Measurements from ENCODE around the gene ACAT2. TPM values are rescaled to one million over a fixed set of nuclear protein-coding genes. Genes with fewer than 3 reads are reported as not detected.
"Not testable (repeated sequence)": the region's sequence is repeated elsewhere in the genome, so short reads cannot be mapped to it uniquely, and the experiment has no call there.

The ACAT2 gene
- polyA plus RNA-seq, 3 donors: 3.6 to 24.4 (median 19.5) TPM

DNA sequence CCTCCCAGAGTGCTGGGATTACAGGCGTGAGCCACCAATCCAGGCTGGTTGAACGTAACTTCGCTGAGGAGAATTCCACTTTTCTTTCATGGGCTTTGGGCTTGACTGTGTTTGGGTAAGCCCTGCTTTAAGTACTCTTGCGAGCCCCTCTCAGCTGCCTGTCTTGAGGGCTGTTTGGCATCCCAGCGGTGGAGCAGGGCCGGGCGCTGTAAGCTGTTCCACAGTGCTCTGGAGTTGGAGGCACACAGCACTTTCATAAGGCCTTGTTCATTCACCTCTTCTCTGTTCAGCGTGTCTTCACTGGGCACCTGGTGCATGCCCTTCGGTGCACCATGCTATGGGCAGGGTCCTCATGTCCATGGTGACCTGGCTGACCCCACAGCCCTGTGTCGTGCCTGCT is 59.9 kb downstream of the ACAT2 start:
- TF ChIP-seq, protein P1, sequence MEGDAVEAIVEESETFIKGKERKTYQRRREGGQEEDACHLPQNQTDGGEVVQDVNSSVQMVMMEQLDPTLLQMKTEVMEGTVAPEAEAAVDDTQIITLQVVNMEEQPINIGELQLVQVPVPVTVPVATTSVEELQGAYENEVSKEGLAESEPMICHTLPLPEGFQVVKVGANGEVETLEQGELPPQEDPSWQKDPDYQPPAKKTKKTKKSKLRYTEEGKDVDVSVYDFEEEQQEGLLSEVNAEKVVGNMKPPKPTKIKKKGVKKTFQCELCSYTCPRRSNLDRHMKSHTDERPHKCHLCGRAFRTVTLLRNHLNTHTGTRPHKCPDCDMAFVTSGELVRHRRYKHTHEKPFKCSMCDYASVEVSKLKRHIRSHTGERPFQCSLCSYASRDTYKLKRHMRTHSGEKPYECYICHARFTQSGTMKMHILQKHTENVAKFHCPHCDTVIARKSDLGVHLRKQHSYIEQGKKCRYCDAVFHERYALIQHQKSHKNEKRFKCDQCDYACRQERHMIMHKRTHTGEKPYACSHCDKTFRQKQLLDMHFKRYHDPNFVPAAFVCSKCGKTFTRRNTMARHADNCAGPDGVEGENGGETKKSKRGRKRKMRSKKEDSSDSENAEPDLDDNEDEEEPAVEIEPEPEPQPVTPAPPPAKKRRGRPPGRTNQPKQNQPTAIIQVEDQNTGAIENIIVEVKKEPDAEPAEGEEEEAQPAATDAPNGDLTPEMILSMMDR (IDR thresholded peaks at IDR 0.05): no peak
- no peak overlapping the region for H3K4me2 ChIP-seq (replicated peaks; ENCODE audit: extremely low read depth, low read length, poor library complexity, severe bottlenecking)
- H3K27me3 ChIP-seq (ENCODE audit: control insufficient read depth in 2 of 2, insufficient read depth in 2 of 2, low read length in 2 of 2): no peaks in the 10 kb centered on the region
- no peaks in the 10 kb centered on the region for H4K20me1 ChIP-seq (ENCODE audit: insufficient read depth, low read length)
- peak overlapping the region in 1 of 3 experiments; percentile 59 for H3K4me3 ChIP-seq (replicated peaks in 1 of 3; ENCODE audit: low read depth in 2 of 3, low read length in 3 of 3)
- intact Hi-C loops (cut with micrococcal nuclease): no loop called here
- H2AFZ ChIP-seq (ENCODE audit: insufficient read depth, low read depth, low read length, poor library complexity, severe bottlenecking): peak overlapping the region; percentile 72
- H3K27me3 Mint-ChIP-seq (ENCODE audit: low read depth in 3 of 3): peaks cover 6 to 11% (median 9%) of the 10 kb centered on the region in 3 donors
- 88% methylated on average over 10 of the region's 10 CpGs for WGBS (ENCODE audit: insufficient coverage)
- peaks cover 24% of the 10 kb centered on the region for H3K4me1 Mint-ChIP-seq
- H3K36me3 Mint-ChIP-seq: no peaks in the 10 kb centered on the region
- DNase-seq: no peak
- H3K4me1 ChIP-seq (ENCODE audit: control insufficient read depth in 1 of 2, insufficient read depth in 2 of 2, low read length in 2 of 2): peaks cover 23 to 24% of the 10 kb centered on the region in 2 donors
- no peak overlapping the region for H3K9ac ChIP-seq (ENCODE audit: insufficient read depth, low read length, poor library complexity, severe bottlenecking)
- H3K36me3 ChIP-seq (replicated peaks in 1 of 2; ENCODE audit: control insufficient read depth in 1 of 2, insufficient read depth in 2 of 2, low read length in 2 of 2): no peaks in the 10 kb centered on the region
- no peak overlapping the region for H3K27ac ChIP-seq (ENCODE audit: low read depth in 1 of 2, low read length in 2 of 2)
- peaks cover 0 to 5% (median 2%) of the 10 kb centered on the region in 7 donors for H3K9me3 Mint-ChIP-seq
- H3K4me3 Mint-ChIP-seq: no peak overlapping the region
- no peaks in the 10 kb centered on the region for H3K79me2 ChIP-seq (ENCODE audit: insufficient read depth, low read length)
- H3K9me3 ChIP-seq (replicated peaks in 1 of 2; ENCODE audit: control insufficient read depth in 1 of 2, insufficient read depth in 1 of 2, low read length in 2 of 2): no peaks in the 10 kb centered on the region
- no peak overlapping the region for H3K27ac Mint-ChIP-seq

DNA sequence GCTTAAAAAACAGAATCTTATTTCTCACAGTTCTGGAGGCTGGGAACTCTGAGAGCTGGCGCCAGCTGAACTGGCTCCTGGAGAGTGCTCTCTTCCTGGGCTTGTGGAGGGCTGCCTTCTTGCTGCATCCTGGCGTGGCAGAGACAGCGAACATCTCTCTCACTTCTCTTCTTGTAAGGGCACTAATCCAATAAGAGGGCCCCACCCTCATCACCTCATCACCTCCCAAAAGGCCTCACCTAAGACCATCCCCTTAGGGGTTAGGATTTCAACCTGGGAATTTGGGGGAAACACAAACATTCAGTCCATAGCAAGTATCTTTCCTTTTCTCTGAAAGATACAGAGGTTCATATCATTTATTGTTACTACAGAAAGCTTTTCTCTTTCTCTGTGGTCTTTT is 62.1 kb downstream of the ACAT2 start:
- Histone ChIP-seq H3K27me3 (ENCODE audit: control insufficient read depth in 2 of 2, insufficient read depth in 2 of 2, low read length in 2 of 2) (no peaks in the 10 kb centered on the region), H4K20me1 (ENCODE audit: insufficient read depth, low read length) (no peaks in the 10 kb centered on the region), H3K79me2 (ENCODE audit: insufficient read depth, low read length) (no peaks in the 10 kb centered on the region), H3K9me3 (replicated peaks in 1 of 2; ENCODE audit: control insufficient read depth in 1 of 2, insufficient read depth in 1 of 2, low read length in 2 of 2) (no peaks in the 10 kb centered on the region), H3K9ac (ENCODE audit: insufficient read depth, low read length, poor library complexity, severe bottlenecking) (no peak overlapping the region), H3K4me3 (replicated peaks in 1 of 3; ENCODE audit: low read depth in 2 of 3, low read length in 3 of 3) (no peak overlapping the region), H2AFZ (ENCODE audit: insufficient read depth, low read depth, low read length, poor library complexity, severe bottlenecking) (no peak overlapping the region), H3K4me1 (ENCODE audit: control insufficient read depth in 1 of 2, insufficient read depth in 2 of 2, low read length in 2 of 2) (peaks cover 28 to 29% of the 10 kb centered on the region in 2 donors), H3K4me2 (replicated peaks; ENCODE audit: extremely low read depth, low read length, poor library complexity, severe bottlenecking) (no peak overlapping the region), H3K27ac (ENCODE audit: low read depth in 1 of 2, low read length in 2 of 2) (no peak overlapping the region), H3K36me3 (replicated peaks in 1 of 2; ENCODE audit: control insufficient read depth in 1 of 2, insufficient read depth in 2 of 2, low read length in 2 of 2) (no peaks in the 10 kb centered on the region)
- intact Hi-C loops (cut with micrococcal nuclease): no loop called here
- TF ChIP-seq, protein P1 (IDR thresholded peaks at IDR 0.05): no peak
- Mint-ChIP-seq H3K27me3 (ENCODE audit: low read depth in 3 of 3) (peaks cover 4 to 7% (median 7%) of the 10 kb centered on the region in 3 donors), H3K27ac (peak overlapping the region in 2 of 7 donors; percentile 41 to 56), H3K36me3 (no peaks in the 10 kb centered on the region), H3K4me1 (peaks cover 29% of the 10 kb centered on the region), H3K4me3 (no peak overlapping the region), H3K9me3 (peaks cover 0 to 7% (median 2%) of the 10 kb centered on the region in 7 donors)
- DNase-seq: no peak
- 83% methylated on average over 1 of the region's 3 CpGs for WGBS (ENCODE audit: insufficient coverage)

DNA sequence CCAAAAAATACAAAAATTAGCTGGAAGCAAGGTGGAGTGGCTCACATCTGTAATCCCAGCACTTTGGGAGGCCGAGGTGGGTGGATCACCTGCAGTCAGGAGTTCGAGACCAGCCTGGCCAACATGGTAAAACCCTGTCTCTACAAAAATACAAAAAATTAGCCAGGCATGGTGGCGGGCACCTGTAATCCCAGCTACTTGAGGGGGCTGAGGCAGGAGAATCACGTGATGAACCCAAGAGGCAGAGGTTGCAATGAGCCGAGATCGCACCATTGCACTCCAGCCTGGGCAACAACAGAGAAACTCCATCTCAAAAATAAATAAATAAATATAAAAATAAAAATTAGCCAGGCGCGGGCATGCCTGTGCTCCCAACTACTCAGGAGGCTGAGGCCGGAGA is 62.8 kb downstream of the ACAT2 start:
- H3K27me3 Mint-ChIP-seq (ENCODE audit: low read depth in 3 of 3); H2AFZ ChIP-seq (ENCODE audit: insufficient read depth, low read depth, low read length, poor library complexity, severe bottlenecking); intact Hi-C loops (cut with micrococcal nuclease); DNase-seq; H3K4me3 ChIP-seq (replicated peaks in 1 of 3; ENCODE audit: low read depth in 2 of 3, low read length in 3 of 3); H3K4me3 Mint-ChIP-seq; H3K79me2 ChIP-seq (ENCODE audit: insufficient read depth, low read length); H3K36me3 Mint-ChIP-seq; H3K27ac Mint-ChIP-seq; H4K20me1 ChIP-seq (ENCODE audit: insufficient read depth, low read length); H3K27ac ChIP-seq (ENCODE audit: low read depth in 1 of 2, low read length in 2 of 2); H3K36me3 ChIP-seq (replicated peaks in 1 of 2; ENCODE audit: control insufficient read depth in 1 of 2, insufficient read depth in 2 of 2, low read length in 2 of 2); H3K27me3 ChIP-seq (ENCODE audit: control insufficient read depth in 2 of 2, insufficient read depth in 2 of 2, low read length in 2 of 2); H3K9me3 ChIP-seq (replicated peaks in 1 of 2; ENCODE audit: control insufficient read depth in 1 of 2, insufficient read depth in 1 of 2, low read length in 2 of 2); H3K4me2 ChIP-seq (replicated peaks; ENCODE audit: extremely low read depth, low read length, poor library complexity, severe bottlenecking); H3K9me3 Mint-ChIP-seq; H3K9ac ChIP-seq (ENCODE audit: insufficient read depth, low read length, poor library complexity, severe bottlenecking): not testable (repeated sequence)
- 80% methylated on average over 1 of the region's 9 CpGs for WGBS (ENCODE audit: insufficient coverage)
- H3K4me1 Mint-ChIP-seq: peaks cover 33% of the 10 kb centered on the region
- peaks cover 33 to 34% of the 10 kb centered on the region in 2 donors for H3K4me1 ChIP-seq (ENCODE audit: control insufficient read depth in 1 of 2, insufficient read depth in 2 of 2, low read length in 2 of 2)
